ENCODE measurements around the gene GJD4. TPM values are rescaled to one million over a fixed set of nuclear protein-coding genes. Genes with fewer than 3 reads are reported as not detected.

GJD4 gene
- polyA plus RNA-seq, 2 of the 4 experiments (the other 2 are of a cell fraction), result not detected

- TF ChIP-seq SREBF2 (IDR thresholded peaks at IDR 0.05) (no peak), NFE2L2 (conservative IDR thresholded peaks at IDR 0.05; ENCODE audit: low read length) (no peak), SMC3 (IDR thresholded peaks at IDR 0.05) (no peak), RARB (CRISPR knock-in tag; IDR thresholded peaks at IDR 0.05) (no peak), ATOH8 (CRISPR knock-in tag; IDR thresholded peaks at IDR 0.05; ENCODE audit: low read depth) (no peak)
Observed at GRCh38 chr10:35579726-35580422, 25.3 kb upstream of the GJD4 start (continued).

- Histone ChIP-seq H3K4me3 (no peak overlapping the region), H3K4me2 (no peak overlapping the region), H3K4me1 (no peaks in the 10 kb centered on the region), H3K9me3 (no peaks in the 10 kb centered on the region), H3K27ac (no peak overlapping the region)
- 55% methylated on average over 3 of the region's 3 CpGs for WGBS (ENCODE audit: missing lambda C conversion rate)
- ChIA-PET CTCF (interaction anchor here (0.6 to 2.4 kb wide), 5 partner anchors 16 to 328 kb away, joined by 3 to 12 read pairs (median 3); no protein-coding TSS in a partner anchor), POLR2A (no interaction called here)
- DNase-seq (ENCODE audit: low read depth in 1 of 2, low spot score in 1 of 2), result no peak
- ATAC-seq, result no peak
- TF ChIP-seq NFE2L2 (conservative IDR thresholded peaks at IDR 0.05; ENCODE audit: low read length), result no peak
- no peak for FAIRE-seq
Observed at GRCh38 chr10:35580423-35580770, 24.7 kb upstream of the GJD4 start.

GRCh38 chr10:35581655-35582054 is 23.5 kb upstream of the GJD4 start:
- CTCF ChIA-PET, result interaction anchor here (2.2 to 2.4 kb wide), 2 partner anchors 19 to 33 kb away, joined by 8 to 12 read pairs; no protein-coding TSS in a partner anchor

More at GRCh38 chr10:35581655-35582054, 23.5 kb upstream of the GJD4 start:
- POLR2A ChIA-PET, result no interaction called here
- FAIRE-seq (no peak), ATAC-seq (no peak), DNase-seq (ENCODE audit: low read depth in 1 of 2, low spot score in 1 of 2) (no peak)
- WGBS (ENCODE audit: missing lambda C conversion rate), result 86% methylated on average over 6 of the region's 6 CpGs
- H3K4me3 ChIP-seq, result no peak overlapping the region
- H3K4me2 ChIP-seq, result no peak overlapping the region
- H3K27ac ChIP-seq, result no peak overlapping the region
- no peaks in the 10 kb centered on the region for H3K4me1 ChIP-seq
- TF ChIP-seq E2F6 (IDR thresholded peaks at IDR 0.05; ENCODE audit: borderline replicate concordance, low read depth) (no peak), CHD2 (IDR thresholded peaks at IDR 0.05; ENCODE audit: low read length, partially characterized antibody) (no peak), JUN (IDR thresholded peaks at IDR 0.05) (no peak), MAFK (IDR thresholded peaks at IDR 0.05; ENCODE audit: partially characterized antibody) (no peak), HES2 (IDR thresholded peaks at IDR 0.05) (no peak), ATOH8 (CRISPR knock-in tag; IDR thresholded peaks at IDR 0.05; ENCODE audit: low read depth) (no peak), HMGXB4 (CRISPR knock-in tag; IDR thresholded peaks at IDR 0.05; ENCODE audit: borderline replicate concordance) (no peak), CTCF (IDR thresholded peaks at IDR 0.05) (no peak), EHMT2 (IDR thresholded peaks at IDR 0.05; ENCODE audit: low read depth) (no peak), ZSCAN20 (CRISPR knock-in tag; IDR thresholded peaks at IDR 0.05) (no peak), POLR2AphosphoS2 (conservative IDR thresholded peaks at IDR 0.05; ENCODE audit: low read length) (no peak), MAX (IDR thresholded peaks at IDR 0.05) (no peak), PHF8 (IDR thresholded peaks at IDR 0.05; ENCODE audit: borderline replicate concordance, low read depth) (no peak), CBX2 (IDR thresholded peaks at IDR 0.05; ENCODE audit: borderline replicate concordance, low read depth) (no peak), KDM5A (IDR thresholded peaks at IDR 0.05) (no peak), RARB (CRISPR knock-in tag; IDR thresholded peaks at IDR 0.05) (no peak), NR3C1 (IDR thresholded peaks at IDR 0.05) (no peak), MYC (IDR thresholded peaks at IDR 0.05; ENCODE audit: borderline replicate concordance, low read length) (no peak)
- no peaks in the 10 kb centered on the region for H3K9me3 ChIP-seq
